PFSK-1 (cell line): ENCODE data around the gene TMPRSS11A.

ENCODE experiments used
- POLR2AphosphoS5 ChIP-seq: IDR thresholded peaks from 2 replicates; pipeline ENCODE4 v1.6.1; 2012; ENCODE audit warnings: low read depth, mild to moderate bottlenecking, control low read depth, low read length, moderate library complexity
- TAF1 ChIP-seq: IDR thresholded peaks from 2 replicates; pipeline ENCODE4 v1.6.1; 2012; ENCODE audit warnings: low read length, control low read depth, borderline replicate concordance; ENCODE audit not compliant: insufficient read depth
- TF ChIP-seq, protein P1 (sequence below), 2 experiments: IDR thresholded peaks; 2 replicates each; pipeline versions ENCODE4 v1.6.1 to v1.8.0; 2011 to 2012; ENCODE audit warnings: low read depth in 2 of 2, low read length in 2 of 2, control low read depth in 1 of 2, inconsistent platforms in 1 of 2, mild to moderate bottlenecking in 1 of 2, moderate library complexity in 1 of 2; ENCODE audit not compliant: insufficient read depth in 1 of 2

DNA sequence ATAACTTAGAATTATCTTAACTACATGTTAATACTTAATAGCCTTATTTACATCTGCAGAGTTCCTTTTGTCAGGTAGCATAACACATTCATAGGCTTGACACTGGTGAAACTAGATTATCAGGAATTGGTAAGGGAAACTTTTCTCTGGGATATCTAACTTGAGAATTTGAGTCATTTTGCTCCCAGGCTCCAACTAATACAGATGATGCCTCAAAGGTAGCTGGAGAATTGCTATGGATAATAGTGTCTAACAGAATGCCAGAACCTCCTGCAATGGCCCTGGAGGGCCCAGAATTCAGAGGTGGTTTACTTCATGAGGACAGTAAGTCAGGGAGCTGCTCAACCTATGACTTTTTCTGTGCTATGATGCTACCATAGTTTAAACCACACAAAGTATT, 65.6 kb downstream of the TMPRSS11A start:
- TF ChIP-seq TAF1 = no peak
- TF ChIP-seq, protein P1, sequence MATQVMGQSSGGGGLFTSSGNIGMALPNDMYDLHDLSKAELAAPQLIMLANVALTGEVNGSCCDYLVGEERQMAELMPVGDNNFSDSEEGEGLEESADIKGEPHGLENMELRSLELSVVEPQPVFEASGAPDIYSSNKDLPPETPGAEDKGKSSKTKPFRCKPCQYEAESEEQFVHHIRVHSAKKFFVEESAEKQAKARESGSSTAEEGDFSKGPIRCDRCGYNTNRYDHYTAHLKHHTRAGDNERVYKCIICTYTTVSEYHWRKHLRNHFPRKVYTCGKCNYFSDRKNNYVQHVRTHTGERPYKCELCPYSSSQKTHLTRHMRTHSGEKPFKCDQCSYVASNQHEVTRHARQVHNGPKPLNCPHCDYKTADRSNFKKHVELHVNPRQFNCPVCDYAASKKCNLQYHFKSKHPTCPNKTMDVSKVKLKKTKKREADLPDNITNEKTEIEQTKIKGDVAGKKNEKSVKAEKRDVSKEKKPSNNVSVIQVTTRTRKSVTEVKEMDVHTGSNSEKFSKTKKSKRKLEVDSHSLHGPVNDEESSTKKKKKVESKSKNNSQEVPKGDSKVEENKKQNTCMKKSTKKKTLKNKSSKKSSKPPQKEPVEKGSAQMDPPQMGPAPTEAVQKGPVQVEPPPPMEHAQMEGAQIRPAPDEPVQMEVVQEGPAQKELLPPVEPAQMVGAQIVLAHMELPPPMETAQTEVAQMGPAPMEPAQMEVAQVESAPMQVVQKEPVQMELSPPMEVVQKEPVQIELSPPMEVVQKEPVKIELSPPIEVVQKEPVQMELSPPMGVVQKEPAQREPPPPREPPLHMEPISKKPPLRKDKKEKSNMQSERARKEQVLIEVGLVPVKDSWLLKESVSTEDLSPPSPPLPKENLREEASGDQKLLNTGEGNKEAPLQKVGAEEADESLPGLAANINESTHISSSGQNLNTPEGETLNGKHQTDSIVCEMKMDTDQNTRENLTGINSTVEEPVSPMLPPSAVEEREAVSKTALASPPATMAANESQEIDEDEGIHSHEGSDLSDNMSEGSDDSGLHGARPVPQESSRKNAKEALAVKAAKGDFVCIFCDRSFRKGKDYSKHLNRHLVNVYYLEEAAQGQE (IDR thresholded peaks at IDR 0.05; ENCODE audit: insufficient read depth in 1 of 2, low read depth in 2 of 2, low read length in 2 of 2) = no peak
- TF ChIP-seq POLR2AphosphoS5 = no peak
